HG03558 (cell line): Measurements from ENCODE around the gene SOST.
"Not testable (repeated sequence)": the region's sequence is repeated elsewhere in the genome, so short reads cannot be mapped to it uniquely, and the experiment has no call there.

Experiments used
- ATAC-seq: cut with Tn5 transposase; IDR thresholded peaks from one replicate; pipeline ENCODE4 v1.9.1; 2021; ENCODE audit warnings: moderate number of reproducible peaks; ENCODE audit not compliant: unreplicated experiment; ENCODE audit errors: extremely low read depth

The SOST gene

GRCh38 chr17:43758497-43759174 is at the start of gene SOST:
SOST (minus strand) TSS chr17:43758791; CDS start chr17:43758741, 50 bp downstream.
- no peak for ATAC-seq

GRCh38 chr17:43808076-43808475 is 49.5 kb upstream of the SOST start:
- no peak for ATAC-seq

- ATAC-seq, result no peak
Observed at GRCh38 chr17:43805117-43805516, 46.5 kb upstream of the SOST start.

- ATAC-seq, result no peak
Observed at GRCh38 chr17:43803758-43804157, 45.2 kb upstream of the SOST start.

- no peak for ATAC-seq
Observed at GRCh38 chr17:43801844-43802243, 43.3 kb upstream of the SOST start.

- no peak for ATAC-seq
Observed at GRCh38 chr17:43800736-43801135, 42.1 kb upstream of the SOST start.

- ATAC-seq, result no peak
Observed at GRCh38 chr17:43799047-43799446, 40.5 kb upstream of the SOST start.

- not testable (repeated sequence) for ATAC-seq
Observed at GRCh38 chr17:43798024-43798423, 39.4 kb upstream of the SOST start.

GRCh38 chr17:43792668-43793067 is 34.1 kb upstream of the SOST start:
- not testable (repeated sequence) for ATAC-seq

- ATAC-seq, result no peak
Observed at GRCh38 chr17:43791589-43791988, 33.0 kb upstream of the SOST start.

GRCh38 chr17:43790311-43790940 is 31.8 kb upstream of the SOST start:
- no peak for ATAC-seq

GRCh38 chr17:43789482-43789881 is 30.9 kb upstream of the SOST start:
- ATAC-seq, result no peak

- no peak for ATAC-seq
Observed at GRCh38 chr17:43788540-43788939, 29.9 kb upstream of the SOST start.

- no peak for ATAC-seq
Observed at GRCh38 chr17:43787728-43788127, 29.1 kb upstream of the SOST start.

GRCh38 chr17:43784628-43785101 is 26.1 kb upstream of the SOST start:
- no peak for ATAC-seq

- no peak for ATAC-seq
Observed at GRCh38 chr17:43784068-43784467, 25.5 kb upstream of the SOST start.

- no peak for ATAC-seq
Observed at GRCh38 chr17:43782913-43783680, 24.5 kb upstream of the SOST start.

GRCh38 chr17:43780135-43780534 is 21.5 kb upstream of the SOST start, which contains the start of gene CFAP97D1:
CFAP97D1 (plus strand) TSS chr17:43780435; CDS start chr17:43780463, 28 bp downstream.
- no peak for ATAC-seq

GRCh38 chr17:43779145-43780125 is 20.8 kb upstream of the SOST start:
- no peak for ATAC-seq
